A549 (cell line): Measurements from ENCODE around the gene EHD2. TPM values are rescaled to one million over a fixed set of nuclear protein-coding genes. Genes with fewer than 3 reads are reported as not detected.

ENCODE experiments used
- ATAC-seq, 2 experiments: fragments of 200-7000 bp in 1 of 2; fragments of >200 bp in 1 of 2; cut with Nextera tagmentation in 1 of 2; cut with Tn5 transposase in 1 of 2; 3 replicates each; pipeline versions ENCODE4 v1.8.0 to v1.9.1; 2018 to 2020; ENCODE audit warnings: mild to moderate bottlenecking in 1 of 2, moderate library complexity in 1 of 2
- CTCF ChIA-PET: fragments of 300-600 bp; sonication (Branson Sonifier 250); formaldehyde crosslinking; extraction: SDS; loops from one replicate; lab custom pipeline; 2021; ENCODE audit warnings: antibody characterized with exemption, inconsistent platforms; lab: Yijun Ruan, JAX
- POLR2A ChIA-PET: fragments of 350-600 bp; formaldehyde crosslinking; extraction: SDS; loops from one replicate; lab custom pipeline; 2021; ENCODE audit warnings: antibody characterized with exemption, inconsistent platforms; lab: Yijun Ruan, JAX
- DNase-seq, 2 experiments: peaks; one replicate each; pipeline versions ENCODE4 v3.0.0 to v3.0.0-alpha.2; 2011 to 2016; ENCODE audit warnings: low read depth in 1 of 2, low spot score in 1 of 2
- FAIRE-seq: peaks from 2 replicates; lab custom pipeline; 2011; peaks lifted over from hg19 to GRCh38; lab: Jason Lieb, UNC
- H3K27ac ChIP-seq, 2 experiments: fragments of >200 bp; sonication (Bioruptor Twin); formaldehyde crosslinking; 3 replicates each; pipeline ENCODE4 v1.5.1; 2016 to 2017
- H3K4me1 ChIP-seq: fragments of >200 bp; sonication (Bioruptor Twin); formaldehyde crosslinking; 3 replicates; pipeline ENCODE4 v1.6.1; 2016
- H3K4me2 ChIP-seq: fragments of >200 bp; sonication (Bioruptor Twin); formaldehyde crosslinking; 3 replicates; pipeline ENCODE4 v1.6.1; 2016
- H3K4me3 ChIP-seq: fragments of >200 bp; sonication (Bioruptor Twin); formaldehyde crosslinking; 3 replicates; pipeline ENCODE4 v1.5.1; 2016
- H3K9me3 ChIP-seq: fragments of >200 bp; sonication (Bioruptor Twin); formaldehyde crosslinking; 3 replicates; pipeline ENCODE4 v1.6.1; 2016
- ATOH8 ChIP-seq: fragments of 250-450 bp; sonication (Bioruptor Pico); IDR thresholded peaks from 2 replicates; pipeline ENCODE4 v1.5.0; 2020; ENCODE audit warnings: low read depth, mild to moderate bottlenecking, moderate library complexity
- BCL3 ChIP-seq: fragments of >200 bp; sonication (Bioruptor Twin); formaldehyde crosslinking; IDR thresholded peaks from 3 replicates; pipeline ENCODE4 v1.6.1; 2016
- CBX2 ChIP-seq: fragments of 200-600 bp; sonication (generic); IDR thresholded peaks from 2 replicates; pipeline ENCODE4 v1.6.1; 2016; ENCODE audit warnings: low read depth, mild to moderate bottlenecking, borderline replicate concordance
- CEBPB ChIP-seq, 2 experiments: fragments of >200 bp in 1 of 2; sonication (Bioruptor Twin) in 1 of 2; formaldehyde crosslinking in 1 of 2; IDR thresholded peaks; 2 replicates each; pipeline ENCODE4 v1.6.1; 2012 to 2016
- CHD4 ChIP-seq: fragments of 200-600 bp; sonication (generic); IDR thresholded peaks from 2 replicates; pipeline ENCODE4 v1.6.1; 2016; ENCODE audit warnings: antibody characterized with exemption, mild to moderate bottlenecking, borderline replicate concordance
- HDAC2 ChIP-seq: fragments of 200-600 bp; sonication (generic); IDR thresholded peaks from 2 replicates; pipeline ENCODE4 v1.6.1; 2016
- HES2 ChIP-seq: fragments of >200 bp; sonication (Bioruptor Twin); formaldehyde crosslinking; IDR thresholded peaks from 2 replicates; pipeline ENCODE4 v1.6.1; 2016
- HMGXB4 ChIP-seq: fragments of 250-450 bp; sonication (Bioruptor Pico); IDR thresholded peaks from 2 replicates; pipeline ENCODE4 v1.5.0; 2021; ENCODE audit warnings: mild to moderate bottlenecking, moderate library complexity, borderline replicate concordance
- HOXB13 ChIP-seq: fragments of 250-450 bp; sonication (Bioruptor Pico); IDR thresholded peaks from 2 replicates; pipeline ENCODE4 v1.5.0; 2020; ENCODE audit warnings: low read depth, mild to moderate bottlenecking, moderate library complexity
- JUNB ChIP-seq: fragments of >200 bp; sonication (Bioruptor Twin); formaldehyde crosslinking; IDR thresholded peaks from 2 replicates; pipeline ENCODE4 v1.6.1; 2016
- MAFK ChIP-seq: fragments of 450-650 bp; IDR thresholded peaks from 2 replicates; pipeline ENCODE4 v1.6.1; 2014; ENCODE audit not compliant: partially characterized antibody
- MAX ChIP-seq: IDR thresholded peaks from 2 replicates; pipeline ENCODE4 v1.6.1; 2012
- MAZ ChIP-seq: fragments of 150-350 bp; IDR thresholded peaks from 2 replicates; pipeline ENCODE4 v1.6.1; 2014; ENCODE audit warnings: antibody characterized with exemption, low read depth, low read length, borderline replicate concordance
- MYC ChIP-seq: IDR thresholded peaks from 2 replicates; pipeline ENCODE4 v1.6.1; 2012; ENCODE audit warnings: mild to moderate bottlenecking, inconsistent platforms, low read length, improper control_type of control experiment, borderline replicate concordance
- NR3C1 ChIP-seq: fragments of >200 bp; sonication (Bioruptor Twin); formaldehyde crosslinking; IDR thresholded peaks from 3 replicates; pipeline ENCODE4 v1.6.1; 2017
- POLR2A ChIP-seq: IDR thresholded peaks from 2 replicates; pipeline ENCODE4 v1.6.1; 2012; ENCODE audit warnings: mild to moderate bottlenecking, low read length
- POLR2AphosphoS2 ChIP-seq: conservative IDR thresholded peaks from 2 replicates; pipeline ENCODE4 v1.6.1; 2012; ENCODE audit warnings: low read length, improper control_type of control experiment, inconsistent platforms
- REST ChIP-seq: fragments of 200-600 bp; sonication (generic); IDR thresholded peaks from 2 replicates; pipeline ENCODE4 v1.6.1; 2016; ENCODE audit warnings: antibody characterized with exemption, mild to moderate bottlenecking, moderate library complexity
- SMC3 ChIP-seq: fragments of >200 bp; sonication (Bioruptor Twin); formaldehyde crosslinking; IDR thresholded peaks from 3 replicates; pipeline ENCODE4 v1.6.1; 2018; ENCODE audit warnings: inconsistent platforms
- SREBF2 ChIP-seq: fragments of 450-650 bp; IDR thresholded peaks from 2 replicates; pipeline ENCODE4 v1.6.1; 2014; ENCODE audit warnings: mild to moderate bottlenecking, moderate library complexity
- TFCP2L1 ChIP-seq: fragments of 250-450 bp; sonication (Bioruptor Pico); IDR thresholded peaks from 2 replicates; pipeline ENCODE4 v1.5.0; 2021; ENCODE audit warnings: mild to moderate bottlenecking
- TP53 ChIP-seq: fragments of 250-450 bp; sonication (Bioruptor Pico); IDR thresholded peaks from 2 replicates; pipeline ENCODE4 v1.5.0; 2021; ENCODE audit warnings: mild to moderate bottlenecking, moderate library complexity
- USF2 ChIP-seq: fragments of 450-650 bp; IDR thresholded peaks from 2 replicates; pipeline ENCODE4 v1.6.1; 2014; ENCODE audit warnings: antibody characterized with exemption
- WGBS: methylation state at CpG from one replicate; pipeline ENCODE4 v1.1.6; 2017; ENCODE audit errors: missing lambda C conversion rate; 5-methylcytosine and 5-hydroxymethylcytosine counted together
- polyA plus RNA-seq, 4 experiments: library from polyadenylated mRNA; depleted of rRNA in 3 of 4; stranded (reverse); fragments of >200 nt; fragmentation: RNase III in 1 of 4; extraction: RNeasy Plus Mini Kit Qiagen cat#74134 plus additional on column Dnase treatment in 1 of 4; gene quantifications; 2 replicates in 3 of 4; 3 replicates in 1 of 4; pipeline ENCODE4 v1.2.3, GENCODE V29; 2011 to 2017

EHD2 gene
- polyA plus RNA-seq, 2 of the 4 experiments (the other 2 are of a cell fraction): 32.3 to 105 TPM

GRCh38 chr19:47687906-47688305 lies 25.3 kb upstream of the EHD2 start:
- Histone ChIP-seq H3K4me3 (no peak overlapping the region), H3K9me3 (no peaks in the 10 kb centered on the region), H3K4me2 (no peak overlapping the region), H3K4me1 (no peaks in the 10 kb centered on the region), H3K27ac (no peak overlapping the region)
- ATAC-seq: no peak
- TF ChIP-seq BCL3: no peak
- TF ChIP-seq REST: no peak
- no peak for TF ChIP-seq HDAC2
- no peak for TF ChIP-seq SMC3
- no peak for DNase-seq
- 87% methylated on average over 7 of the region's 7 CpGs for WGBS
- CTCF ChIA-PET: interaction anchor here (0.6 to 7.5 kb wide), 9 partner anchors 11 to 251 kb away, joined by 3 to 68 read pairs (median 4); partner anchors contain the start of genes EHD2, KPTN and NAPA
- POLR2A ChIA-PET: no interaction called here
- no peak for FAIRE-seq

- no peak for FAIRE-seq
- 91% methylated on average over 5 of the region's 5 CpGs for whole genome bisulfite sequencing
- H3K4me2 ChIP-seq: no peak overlapping the region
- no peaks in the 10 kb centered on the region for H3K4me1 ChIP-seq
- POLR2A ChIA-PET: no interaction called here
- no peak overlapping the region for H3K27ac ChIP-seq
- no peak for ATAC-seq
- TF ChIP-seq CHD4: no peak
- TF ChIP-seq POLR2A: no peak
- no peak for TF ChIP-seq NR3C1
- TF ChIP-seq MYC: no peak
- TF ChIP-seq MAZ: no peak
- no peak for TF ChIP-seq TP53
- no peak for TF ChIP-seq TFCP2L1 (CRISPR knock-in tag)
- no peak for TF ChIP-seq SREBF2
- TF ChIP-seq USF2: no peak
- TF ChIP-seq POLR2AphosphoS2: no peak
- no peak for TF ChIP-seq JUNB
- no peak for TF ChIP-seq CEBPB (IDR thresholded peaks at IDR 0.05)
- no peak for TF ChIP-seq ATOH8 (CRISPR knock-in tag)
- TF ChIP-seq HES2: no peak
- no peak for TF ChIP-seq CBX2
- TF ChIP-seq MAFK: no peak
- TF ChIP-seq HOXB13 (CRISPR knock-in tag): no peak
- no peak for TF ChIP-seq MAX
- TF ChIP-seq HMGXB4: no peak
- TF ChIP-seq, all 56 proteins: peak for 0
- no peak for DNase-seq
- no peaks in the 10 kb centered on the region for H3K9me3 ChIP-seq
- CTCF ChIA-PET: interaction anchor here (0.8 to 7.5 kb wide), 12 partner anchors 8 to 342 kb away, joined by 3 to 68 read pairs (median 6); partner anchors contain the start of genes DHX34, EHD2, KPTN and NAPA
- H3K4me3 ChIP-seq: no peak overlapping the region
Observed at GRCh38 chr19:47691090-47691489, 22.1 kb upstream of the EHD2 start.
